ENCODE measurements around the gene SCAPER. TPM values are rescaled to one million over a fixed set of nuclear protein-coding genes. Genes with fewer than 3 reads are reported as not detected.

SCAPER gene
- total and polyA plus RNA-seq, 4 donors = 3.3 to 18.0 (median 9.9) TPM

GRCh38 chr15:76398317-76399104, 506.6 kb downstream of the SCAPER start:
- Histone ChIP-seq H3K27me3 (ENCODE audit: control insufficient read depth in 4 of 4, insufficient read depth in 4 of 4, low read length in 3 of 4) (no peaks in the 10 kb centered on the region), H3K4me3 (ENCODE audit: low read depth in 1 of 3, low read length in 3 of 3) (no peak overlapping the region), H3K9me3 (ENCODE audit: control insufficient read depth in 4 of 4, low read length in 3 of 4) (no peaks in the 10 kb centered on the region), H3K36me3 (ENCODE audit: control insufficient read depth in 4 of 4, insufficient read depth in 3 of 4, low read depth in 1 of 4, low read length in 3 of 4) (peaks cover 0 to 12% (median 2%) of the 10 kb centered on the region in 4 donors), H3K27ac (ENCODE audit: low read depth in 1 of 2, low read length in 2 of 2) (no peak overlapping the region), H3K9ac (ENCODE audit: low read depth in 1 of 2, low read length in 2 of 2) (no peak overlapping the region), H3K4me1 (ENCODE audit: control insufficient read depth in 4 of 4, insufficient read depth in 4 of 4, low read length in 3 of 4) (no peaks in the 10 kb centered on the region)
- no peak for DNase-seq (ENCODE audit: low spot score)
- TF ChIP-seq REST (IDR thresholded peaks at IDR 0.05) (no peak), GABPA (IDR thresholded peaks at IDR 0.05 in 1 of 2, conservative IDR thresholded peaks at IDR 0.05 in 1 of 2) (no peak), RXRA (IDR thresholded peaks at IDR 0.05) (no peak), FOXA2 (IDR thresholded peaks at IDR 0.05) (no peak), MAX (IDR thresholded peaks at IDR 0.05) (no peak), CTCF (IDR thresholded peaks at IDR 0.05; ENCODE audit: low read depth, low read length, missing input control) (no peak), HNF4A (conservative IDR thresholded peaks at IDR 0.05) (no peak), YY1 (IDR thresholded peaks at IDR 0.05) (no peak), TAF1 (conservative IDR thresholded peaks at IDR 0.05) (no peak), ATF3 (IDR thresholded peaks at IDR 0.05) (no peak), NR2F2 (IDR thresholded peaks at IDR 0.05) (no peak), JUND (IDR thresholded peaks at IDR 0.05) (no peak), SP1 (IDR thresholded peaks at IDR 0.05) (no peak), EGR1 (IDR thresholded peaks at IDR 0.05; ENCODE audit: low read depth in 2 of 2) (no peak), RAD21 (IDR thresholded peaks at IDR 0.05) (no peak), HNF4G (IDR thresholded peaks at IDR 0.05) (no peak), ZBTB33 (IDR thresholded peaks at IDR 0.05) (no peak), FOXA1 (IDR thresholded peaks at IDR 0.05) (no peak)
- WGBS = 91% methylated on average over 1 of the region's 1 CpG
